DMS53 treated with DMSO at 0.1 percent for 48 hours (cell line): ENCODE measurements around the gene LGALS4.
A peak's percentile ranks its signal among the peaks of the same experiment; 100 is the strongest.
"Not testable (repeated sequence)": the region's sequence is repeated elsewhere in the genome, so short reads cannot be mapped to it uniquely, and the experiment has no call there.

Experiments used
- DNase-seq: peaks from one replicate; lab custom pipeline; 2025; ENCODE audit not compliant: unreplicated experiment; lab: John Stamatoyannopoulos, UW

LGALS4 gene

GRCh38 chr19:38796154-38796553, 16.6 kb downstream of the LGALS4 start:
- DNase-seq: no peak

DNA sequence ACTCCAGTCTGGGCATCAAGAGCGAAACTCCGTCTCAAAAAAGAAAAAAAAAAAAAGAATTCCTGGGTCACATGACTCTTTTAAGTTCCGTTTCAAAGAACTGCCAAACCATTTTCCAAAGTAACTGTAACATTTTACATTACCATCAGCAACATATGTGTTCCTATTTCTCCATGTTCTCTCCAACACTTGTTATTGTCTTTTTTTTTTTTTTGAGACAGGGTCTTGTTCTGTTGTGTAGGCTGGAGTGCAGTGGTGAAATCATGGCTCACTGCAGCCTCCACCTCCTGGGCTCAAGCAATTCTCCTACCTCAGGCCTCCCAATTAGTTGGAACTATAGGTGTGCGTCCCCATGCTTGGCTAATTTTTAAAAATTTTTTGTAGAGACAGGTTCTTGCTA, 17.2 kb downstream of the LGALS4 start:
- DNase-seq: no peak

DNA sequence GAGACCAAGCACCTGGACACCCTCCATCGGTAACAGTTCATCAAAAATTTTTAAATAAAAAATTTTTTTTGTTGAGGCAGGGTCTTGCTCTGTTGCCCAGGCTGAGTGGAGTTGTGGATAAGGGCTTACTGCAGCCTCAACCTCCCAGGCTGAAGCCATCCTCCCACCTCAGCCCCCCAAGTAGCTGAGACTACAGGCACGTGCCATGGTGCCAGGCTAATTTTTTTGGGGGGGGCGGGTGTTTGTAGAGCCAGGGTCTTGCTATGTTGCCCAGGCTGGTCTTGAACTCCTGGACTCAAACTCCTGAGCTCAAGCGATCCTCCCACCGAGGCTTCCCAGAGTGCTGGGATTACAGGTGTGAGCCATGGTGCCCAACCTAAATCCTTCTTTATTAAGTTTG, 19.1 kb downstream of the LGALS4 start:
- DNase-seq: no peak

DNA sequence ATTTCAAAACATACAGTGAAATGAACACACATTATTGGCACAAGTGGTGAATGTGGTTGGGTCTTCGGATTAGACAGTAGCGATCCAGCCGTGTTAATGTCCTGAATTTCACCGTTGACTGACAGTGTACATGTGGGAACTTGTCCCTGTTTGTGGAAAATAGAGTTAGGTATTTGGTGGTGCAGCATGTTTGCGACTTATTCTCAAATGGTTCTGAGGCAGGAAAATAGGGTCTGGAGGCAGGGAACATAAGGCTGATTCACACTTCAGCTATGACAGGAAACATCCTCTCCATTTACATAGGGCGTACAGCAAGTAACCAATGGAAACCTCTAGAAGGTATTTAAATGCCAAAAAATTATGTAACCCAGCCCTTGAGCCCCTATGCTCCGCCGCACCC, 19.6 kb downstream of the LGALS4 start:
- DNase-seq: peak; percentile 2

- no peak for DNase-seq
Observed at GRCh38 chr19:38792250-38793111, 20.3 kb downstream of the LGALS4 start.

DNA sequence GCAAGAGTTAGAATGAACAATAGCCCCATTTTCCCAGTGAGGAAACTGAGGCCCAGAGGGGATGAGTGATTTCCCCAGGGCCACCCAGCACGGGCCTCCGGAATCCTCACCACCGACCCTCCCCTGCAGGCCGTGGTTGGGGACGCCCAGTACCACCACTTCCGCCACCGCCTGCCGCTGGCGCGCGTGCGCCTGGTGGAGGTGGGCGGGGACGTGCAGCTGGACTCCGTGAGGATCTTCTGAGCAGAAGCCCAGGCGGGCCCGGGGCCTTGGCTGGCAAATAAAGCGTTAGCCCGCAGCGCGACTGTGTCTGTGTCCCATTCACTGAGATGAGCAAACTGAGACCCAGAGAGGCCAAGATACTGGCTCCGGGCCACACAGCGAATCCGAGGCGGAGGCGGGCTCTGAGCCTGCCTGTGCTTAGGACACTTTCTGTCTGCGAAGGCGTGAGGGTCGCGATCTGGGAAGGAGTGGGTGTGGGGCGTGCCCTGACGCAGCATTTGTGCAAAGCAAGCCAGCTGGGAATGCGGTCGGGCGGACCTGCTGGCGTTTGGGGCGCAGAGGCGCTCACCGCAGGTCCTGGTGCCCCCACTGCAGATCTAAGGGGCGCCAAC, 21.2 kb downstream of the LGALS4 start:
- not testable (repeated sequence) for DNase-seq

DNA sequence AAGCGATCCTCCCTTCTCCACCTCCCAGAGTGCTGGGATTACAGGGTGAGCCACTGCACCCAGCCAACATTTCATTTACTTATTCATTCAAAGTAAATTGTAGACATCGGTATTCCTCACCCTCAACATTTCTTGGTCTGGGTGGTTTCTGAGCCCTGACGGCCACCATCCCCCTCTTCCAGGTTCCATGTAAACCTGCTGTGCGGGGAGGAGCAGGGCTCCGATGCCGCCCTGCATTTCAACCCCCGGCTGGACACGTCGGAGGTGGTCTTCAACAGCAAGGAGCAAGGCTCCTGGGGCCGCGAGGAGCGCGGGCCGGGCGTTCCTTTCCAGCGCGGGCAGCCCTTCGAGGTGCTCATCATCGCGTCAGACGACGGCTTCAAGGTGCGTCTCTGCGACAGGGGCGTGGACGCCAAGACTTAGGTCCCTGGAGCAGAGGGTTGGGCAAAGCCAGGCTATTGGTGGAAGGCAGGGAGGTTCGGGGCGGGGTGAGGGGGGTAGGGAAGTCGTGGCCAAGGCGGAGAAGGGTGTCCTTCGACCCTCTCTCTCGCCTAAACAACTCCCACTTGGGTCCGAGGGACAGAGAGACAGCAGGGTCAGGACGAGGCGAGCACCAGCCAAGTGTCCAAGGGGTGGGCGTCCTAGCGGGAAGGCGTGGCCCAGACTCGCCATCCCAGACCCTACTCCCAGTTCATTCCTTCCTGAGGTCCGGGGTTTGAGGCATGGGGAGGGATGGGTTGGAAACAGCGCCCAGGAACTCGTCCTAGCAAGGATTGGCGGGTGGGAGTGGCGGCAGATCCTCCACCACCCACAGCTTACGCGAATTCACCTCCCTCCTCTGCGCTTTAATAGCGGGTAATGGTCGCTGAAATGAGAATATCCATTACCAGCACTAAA, 22.0 kb downstream of the LGALS4 start:
- DNase-seq: not testable (repeated sequence)

DNA sequence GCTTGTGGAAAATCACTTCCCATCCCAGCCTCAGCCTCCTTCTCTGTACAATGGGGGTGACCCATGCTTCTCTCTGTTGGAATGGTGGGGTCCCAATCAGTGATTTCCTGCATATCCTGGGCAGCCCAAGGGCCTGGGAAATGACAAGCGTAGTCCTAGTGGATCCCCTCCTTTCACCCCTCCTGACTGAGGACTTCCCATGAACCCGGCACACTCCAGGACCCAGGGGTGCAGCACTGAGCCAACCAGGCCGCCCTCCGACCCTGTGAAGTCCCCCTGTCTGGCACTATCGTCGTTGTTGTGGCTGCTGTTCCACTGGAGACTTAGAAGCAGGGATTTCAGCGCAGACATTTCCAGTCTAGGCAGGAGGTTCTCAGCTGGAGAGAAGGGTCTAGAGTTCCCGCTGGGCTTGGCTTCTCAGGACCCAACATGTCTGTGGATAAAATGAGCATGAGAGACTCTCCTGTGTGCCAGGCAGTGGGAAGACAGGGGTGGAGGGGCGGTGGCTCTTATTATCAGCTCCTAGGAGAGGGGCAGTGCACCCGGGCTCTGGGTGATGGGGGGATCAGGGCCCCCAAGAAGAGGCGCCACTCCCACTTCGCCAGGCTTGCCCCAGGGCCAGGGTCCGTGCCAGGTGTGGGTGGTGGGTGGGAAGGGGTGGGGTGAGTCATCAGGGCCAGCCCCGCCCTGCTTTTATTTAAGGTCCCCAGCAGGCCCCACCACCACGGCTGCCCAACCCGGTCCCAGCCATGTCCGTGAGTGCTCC, 24.1 kb downstream of the LGALS4 start, which contains the start of gene LGALS7B:
TSS of gene LGALS7B (plus strand) at position 723 of the 766 bp plus-strand sequence. CDS start at position 750, 27 bp downstream.
- DNase-seq: no peak

GRCh38 chr19:38786572-38787265, 26.0 kb downstream of the LGALS4 start:
- no peak for DNase-seq

- DNase-seq: not testable (repeated sequence)
Observed at GRCh38 chr19:38786061-38786460, 26.7 kb downstream of the LGALS4 start.

GRCh38 chr19:38785187-38785699, 27.5 kb downstream of the LGALS4 start:
- no peak for DNase-seq

GRCh38 chr19:38784224-38784623, 28.5 kb downstream of the LGALS4 start:
- DNase-seq: no peak

DNA sequence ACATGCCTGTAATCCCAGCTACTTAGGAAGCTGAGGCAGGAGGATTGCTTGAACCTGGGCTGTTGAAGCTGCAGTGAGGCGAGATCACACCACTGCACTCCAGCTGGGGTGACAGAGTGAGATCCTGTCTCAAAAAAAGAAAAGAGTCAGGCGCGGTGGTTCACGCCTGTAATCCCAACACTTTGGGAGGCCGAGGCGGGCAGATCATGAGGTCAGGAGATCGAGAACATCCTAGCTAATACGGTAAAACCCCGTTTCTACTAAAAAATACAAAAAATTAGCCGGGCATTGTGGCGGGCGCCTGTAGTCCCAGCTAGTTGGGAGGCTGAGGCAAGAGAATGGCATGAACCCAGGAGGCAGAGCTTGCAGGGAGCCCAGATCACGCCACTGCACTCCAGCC, 30.5 kb downstream of the LGALS4 start:
- not testable (repeated sequence) for DNase-seq

- DNase-seq: no peak
Observed at GRCh38 chr19:38781058-38781457, 31.7 kb downstream of the LGALS4 start.

GRCh38 chr19:38780443-38780842, 32.3 kb downstream of the LGALS4 start:
- no peak for DNase-seq

GRCh38 chr19:38778733-38779132, 34.0 kb downstream of the LGALS4 start:
- no peak for DNase-seq

DNA sequence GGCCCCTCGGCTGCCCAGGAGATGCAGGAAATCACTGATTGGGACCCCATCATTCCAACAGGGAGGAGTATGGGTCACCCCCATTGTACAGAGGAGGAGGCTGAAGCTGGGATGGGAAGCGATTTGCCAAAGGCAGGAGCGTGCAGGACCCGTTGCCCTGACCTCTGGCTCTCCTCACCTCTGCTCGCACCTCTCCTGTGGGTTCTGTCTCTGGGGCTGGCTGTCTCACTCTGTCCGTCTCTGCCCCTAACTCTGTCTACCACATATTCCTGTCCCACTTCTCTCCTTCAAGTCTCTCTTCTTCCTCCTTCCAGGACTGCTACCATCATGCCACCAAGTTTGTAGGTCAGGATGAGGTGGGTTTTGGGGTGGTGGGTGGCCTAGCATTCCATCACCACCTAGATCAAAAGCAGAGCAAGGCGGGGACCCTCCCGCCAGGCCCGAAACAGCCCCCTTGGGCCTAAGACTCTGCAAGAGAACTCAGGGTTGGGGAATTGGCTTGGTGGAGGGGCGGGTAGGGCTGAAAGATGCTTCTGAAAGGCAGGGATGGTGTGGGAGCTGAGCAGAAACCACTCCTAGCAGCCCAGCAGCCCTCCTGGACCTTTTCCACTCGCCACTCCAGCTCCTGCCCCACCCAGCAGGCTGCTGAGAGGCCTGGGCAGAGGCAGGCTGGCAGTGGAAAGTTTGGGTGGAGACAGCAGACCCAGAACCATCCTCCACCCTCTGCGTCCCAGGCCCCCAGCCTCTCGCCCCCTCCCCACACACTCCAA, 38.4 kb downstream of the LGALS4 start:
- no peak for DNase-seq

DNA sequence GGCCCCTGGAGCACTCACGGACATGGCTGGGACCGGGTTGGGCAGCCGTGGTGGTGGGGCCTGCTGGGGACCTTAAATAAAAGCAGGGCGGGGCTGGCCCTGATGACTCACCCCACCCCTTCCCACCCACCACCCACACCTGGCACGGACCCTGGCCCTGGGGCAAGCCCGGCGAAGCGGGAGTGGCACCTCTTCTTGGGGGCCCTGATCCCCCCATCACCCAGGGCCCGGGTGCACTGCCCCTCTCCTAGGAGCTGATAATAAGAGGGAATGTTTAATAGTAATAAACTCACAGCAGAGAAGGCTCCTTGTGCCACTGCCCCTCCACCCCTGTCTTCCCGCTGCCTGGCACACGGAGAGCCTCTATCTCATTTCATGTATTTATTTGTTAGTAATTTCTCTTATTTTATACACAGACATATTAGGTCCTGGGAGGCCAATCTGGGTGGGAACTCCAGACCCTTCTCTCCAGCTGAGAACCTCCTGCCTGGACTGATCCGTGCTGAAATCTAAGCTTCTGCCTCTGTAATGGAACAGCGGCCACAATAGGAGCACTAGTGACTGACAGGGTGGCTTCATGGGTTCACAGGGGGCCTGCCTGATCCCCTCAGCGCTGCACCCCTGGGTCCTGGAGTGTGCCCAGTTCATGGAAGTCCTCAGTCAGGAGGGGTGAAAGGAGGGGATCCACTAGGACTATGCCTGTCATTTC, 39.1 kb downstream of the LGALS4 start, which contains the start of gene LGALS7:
TSS of gene LGALS7 (minus strand) at position 49 of the 709 bp plus-strand sequence. CDS start at position 24, 25 bp downstream.
- DNase-seq: no peak
